ENCODE measurements around the gene ACTL8.

Gene ACTL8

GRCh38 chr1:17845583-17845982 lies 90.5 kb downstream of the ACTL8 start:
- Histone ChIP-seq H3K9me3 (ENCODE audit: insufficient read depth, low read length) (no peaks in the 10 kb centered on the region), H3K36me3 (replicated peaks; ENCODE audit: low read depth, low read length) (no peaks in the 10 kb centered on the region), H2AFZ (ENCODE audit: low read depth, low read length) (no peak overlapping the region), H3K4me2 (ENCODE audit: low read length) (no peak overlapping the region), H4K20me1 (ENCODE audit: insufficient read depth, low read length) (no peaks in the 10 kb centered on the region), H3K9ac (ENCODE audit: low read length) (no peak overlapping the region), H3K4me1 (ENCODE audit: low read length) (no peaks in the 10 kb centered on the region), H3K79me2 (ENCODE audit: low read length) (no peaks in the 10 kb centered on the region), H3K27ac (ENCODE audit: low read length) (no peak overlapping the region), H3K27me3 (ENCODE audit: low read depth, low read length) (no peaks in the 10 kb centered on the region), H3K4me3 (ENCODE audit: low read length) (no peak overlapping the region)
- TF ChIP-seq EZH2phosphoT487 (IDR thresholded peaks at IDR 0.05; ENCODE audit: low read depth), result no peak
- no peak for TF ChIP-seq CTCF (IDR thresholded peaks at IDR 0.05; ENCODE audit: low read depth, low read length)

- Histone ChIP-seq H3K4me1 (ENCODE audit: low read length) (no peaks in the 10 kb centered on the region), H3K27ac (ENCODE audit: low read length) (no peak overlapping the region), H3K27me3 (ENCODE audit: low read depth, low read length) (no peaks in the 10 kb centered on the region)
These were observed 91.2 kb downstream of the ACTL8 start for GRCh38 chr1:17846341-17846740.

GRCh38 chr1:17847111-17847510 lies 92.0 kb downstream of the ACTL8 start:
- H3K79me2 ChIP-seq (ENCODE audit: low read length), result no peaks in the 10 kb centered on the region
- H3K27ac ChIP-seq (ENCODE audit: low read length), result no peak overlapping the region
- no peak overlapping the region for H3K9ac ChIP-seq (ENCODE audit: low read length)
- H3K4me2 ChIP-seq (ENCODE audit: low read length), result no peak overlapping the region
- H4K20me1 ChIP-seq (ENCODE audit: insufficient read depth, low read length), result no peaks in the 10 kb centered on the region
- no peak overlapping the region for H3K4me3 ChIP-seq (ENCODE audit: low read length)
- no peak overlapping the region for H2AFZ ChIP-seq (ENCODE audit: low read depth, low read length)
- H3K9me3 ChIP-seq (ENCODE audit: insufficient read depth, low read length), result no peaks in the 10 kb centered on the region
- no peak for TF ChIP-seq CTCF (IDR thresholded peaks at IDR 0.05; ENCODE audit: low read depth, low read length)
- TF ChIP-seq EZH2phosphoT487 (IDR thresholded peaks at IDR 0.05; ENCODE audit: low read depth), result no peak
- no peaks in the 10 kb centered on the region for H3K4me1 ChIP-seq (ENCODE audit: low read length)
- no peaks in the 10 kb centered on the region for H3K27me3 ChIP-seq (ENCODE audit: low read depth, low read length)
- H3K36me3 ChIP-seq (replicated peaks; ENCODE audit: low read depth, low read length), result no peaks in the 10 kb centered on the region

More at GRCh38 chr1:17846341-17846740, 91.2 kb downstream of the ACTL8 start:
- H3K4me2 ChIP-seq (ENCODE audit: low read length), result no peak overlapping the region
- H2AFZ ChIP-seq (ENCODE audit: low read depth, low read length), result no peak overlapping the region
- no peaks in the 10 kb centered on the region for H4K20me1 ChIP-seq (ENCODE audit: insufficient read depth, low read length)
- no peaks in the 10 kb centered on the region for H3K36me3 ChIP-seq (replicated peaks; ENCODE audit: low read depth, low read length)
- H3K4me3 ChIP-seq (ENCODE audit: low read length), result no peak overlapping the region
- H3K9ac ChIP-seq (ENCODE audit: low read length), result no peak overlapping the region
- no peaks in the 10 kb centered on the region for H3K79me2 ChIP-seq (ENCODE audit: low read length)
- H3K9me3 ChIP-seq (ENCODE audit: insufficient read depth, low read length), result no peaks in the 10 kb centered on the region
- no peak for TF ChIP-seq CTCF (IDR thresholded peaks at IDR 0.05; ENCODE audit: low read depth, low read length)
- no peak for TF ChIP-seq EZH2phosphoT487 (IDR thresholded peaks at IDR 0.05; ENCODE audit: low read depth)

- no peaks in the 10 kb centered on the region for H3K79me2 ChIP-seq (ENCODE audit: low read length)
- no peaks in the 10 kb centered on the region for H3K4me1 ChIP-seq (ENCODE audit: low read length)
- H3K9me3 ChIP-seq (ENCODE audit: insufficient read depth, low read length), result no peaks in the 10 kb centered on the region
- no peak overlapping the region for H3K4me3 ChIP-seq (ENCODE audit: low read length)
- no peak for TF ChIP-seq EZH2phosphoT487 (IDR thresholded peaks at IDR 0.05; ENCODE audit: low read depth)
- no peak for TF ChIP-seq CTCF (IDR thresholded peaks at IDR 0.05; ENCODE audit: low read depth, low read length)
- no peak overlapping the region for H3K4me2 ChIP-seq (ENCODE audit: low read length)
- H3K36me3 ChIP-seq (replicated peaks; ENCODE audit: low read depth, low read length), result no peaks in the 10 kb centered on the region
- no peak overlapping the region for H2AFZ ChIP-seq (ENCODE audit: low read depth, low read length)
- H3K9ac ChIP-seq (ENCODE audit: low read length), result no peak overlapping the region
- H3K27me3 ChIP-seq (ENCODE audit: low read depth, low read length), result no peaks in the 10 kb centered on the region
- H3K27ac ChIP-seq (ENCODE audit: low read length), result no peak overlapping the region
- no peaks in the 10 kb centered on the region for H4K20me1 ChIP-seq (ENCODE audit: insufficient read depth, low read length)
These were observed 94.1 kb downstream of the ACTL8 start for GRCh38 chr1:17849216-17849615.
